IPS-15b (cell line): Measurements from ENCODE around the gene PARD3B.

ENCODE experiments used
- H3K27me3 ChIP-seq: one replicate; pipeline ENCODE4 v1.6.1; 2013; ENCODE audit warnings: low read length; ENCODE audit not compliant: control insufficient read depth, insufficient read depth
- H3K36me3 ChIP-seq: one replicate; pipeline ENCODE4 v1.6.1; 2013; ENCODE audit warnings: low read length; ENCODE audit not compliant: control insufficient read depth, insufficient read depth
- H3K4me1 ChIP-seq: one replicate; pipeline ENCODE4 v1.6.1; 2013; ENCODE audit warnings: mild to moderate bottlenecking, low read length; ENCODE audit not compliant: control insufficient read depth, insufficient read depth
- H3K4me3 ChIP-seq: one replicate; pipeline ENCODE4 v1.5.1; 2013; ENCODE audit warnings: low read depth, low read length
- H3K9ac ChIP-seq: one replicate; pipeline ENCODE4 v1.6.1; 2013; ENCODE audit warnings: low read depth, mild to moderate bottlenecking, low read length
- H3K9me3 ChIP-seq: one replicate; pipeline ENCODE4 v1.6.1; 2013; ENCODE audit warnings: mild to moderate bottlenecking, low read length; ENCODE audit not compliant: control insufficient read depth, insufficient read depth

Gene PARD3B

GRCh38 chr2:205586626-205587025 lies 1041.4 kb downstream of the PARD3B start:
- Histone ChIP-seq H3K4me1 (no peaks in the 10 kb centered on the region), H3K9ac (no peak overlapping the region), H3K9me3 (no peaks in the 10 kb centered on the region), H3K36me3 (no peaks in the 10 kb centered on the region), H3K27me3 (no peaks in the 10 kb centered on the region), H3K4me3 (no peak overlapping the region)

- H3K4me3 ChIP-seq = no peak overlapping the region
- no peaks in the 10 kb centered on the region for H3K36me3 ChIP-seq
- H3K27me3 ChIP-seq = no peaks in the 10 kb centered on the region
- H3K9me3 ChIP-seq = no peaks in the 10 kb centered on the region
- H3K4me1 ChIP-seq = no peaks in the 10 kb centered on the region
- H3K9ac ChIP-seq = no peak overlapping the region
Observed at GRCh38 chr2:205589479-205589878, 1044.2 kb downstream of the PARD3B start.

DNA sequence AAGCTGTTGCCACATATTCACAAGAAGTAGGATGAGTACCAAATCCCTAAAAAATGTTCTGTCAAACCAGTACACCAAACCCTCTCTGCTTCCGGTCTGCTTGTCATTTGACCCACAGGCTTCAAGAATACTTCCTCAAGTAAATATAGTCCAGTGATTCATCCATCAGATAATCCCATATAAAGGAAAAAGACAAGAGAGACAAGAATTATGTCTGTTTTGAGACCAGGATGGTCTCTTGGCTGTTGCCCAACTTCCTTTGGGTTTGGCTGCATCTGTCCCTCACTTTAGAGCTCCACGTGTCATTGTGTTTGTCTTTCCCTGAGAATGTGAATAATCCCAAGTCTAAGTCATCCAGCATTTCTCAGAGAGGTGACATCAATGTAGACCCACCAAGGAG lies 1045.5 kb downstream of the PARD3B start:
- H3K4me1 ChIP-seq = no peaks in the 10 kb centered on the region
- no peaks in the 10 kb centered on the region for H3K36me3 ChIP-seq
- H3K9ac ChIP-seq = no peak overlapping the region
- H3K9me3 ChIP-seq = no peaks in the 10 kb centered on the region
- H3K27me3 ChIP-seq = no peaks in the 10 kb centered on the region
- H3K4me3 ChIP-seq = no peak overlapping the region

DNA sequence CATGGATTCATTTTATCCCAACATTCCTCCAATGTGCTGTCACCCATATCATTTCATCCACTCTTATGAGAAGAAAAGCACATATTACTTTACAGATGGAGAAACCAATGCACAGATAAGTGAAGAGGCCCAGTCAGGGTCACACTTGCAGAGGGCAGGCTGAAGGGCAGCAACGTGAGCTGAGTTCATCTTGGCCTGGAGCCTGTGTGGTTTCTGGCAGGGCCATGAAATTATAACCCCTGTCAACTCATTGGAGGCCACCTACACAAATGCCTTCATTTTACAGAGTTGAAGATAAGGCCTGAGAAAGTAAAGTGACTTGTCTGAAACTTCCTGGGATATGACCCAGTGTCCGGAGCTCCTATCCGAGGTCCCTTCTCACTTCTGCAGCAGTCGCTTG lies 1048.6 kb downstream of the PARD3B start:
- Histone ChIP-seq H3K4me3 (no peak overlapping the region), H3K36me3 (no peaks in the 10 kb centered on the region), H3K27me3 (no peaks in the 10 kb centered on the region), H3K9me3 (no peaks in the 10 kb centered on the region), H3K9ac (no peak overlapping the region), H3K4me1 (no peaks in the 10 kb centered on the region)

GRCh38 chr2:205596581-205596980 lies 1051.3 kb downstream of the PARD3B start:
- H3K4me3 ChIP-seq = no peak overlapping the region
- no peaks in the 10 kb centered on the region for H3K36me3 ChIP-seq
- H3K9ac ChIP-seq = no peak overlapping the region
- no peaks in the 10 kb centered on the region for H3K9me3 ChIP-seq
- H3K27me3 ChIP-seq = no peaks in the 10 kb centered on the region
- H3K4me1 ChIP-seq = no peaks in the 10 kb centered on the region

- Histone ChIP-seq H3K9me3 (no peaks in the 10 kb centered on the region), H3K36me3 (no peaks in the 10 kb centered on the region), H3K4me3 (no peak overlapping the region), H3K9ac (no peak overlapping the region), H3K4me1 (no peaks in the 10 kb centered on the region), H3K27me3 (no peaks in the 10 kb centered on the region)
Observed at GRCh38 chr2:205605638-205606304, 1060.5 kb downstream of the PARD3B start.

GRCh38 chr2:205607146-205607545 lies 1061.9 kb downstream of the PARD3B start:
- Histone ChIP-seq H3K9ac (no peak overlapping the region), H3K9me3 (no peaks in the 10 kb centered on the region), H3K4me1 (no peaks in the 10 kb centered on the region), H3K27me3 (no peaks in the 10 kb centered on the region), H3K36me3 (no peaks in the 10 kb centered on the region), H3K4me3 (no peak overlapping the region)

DNA sequence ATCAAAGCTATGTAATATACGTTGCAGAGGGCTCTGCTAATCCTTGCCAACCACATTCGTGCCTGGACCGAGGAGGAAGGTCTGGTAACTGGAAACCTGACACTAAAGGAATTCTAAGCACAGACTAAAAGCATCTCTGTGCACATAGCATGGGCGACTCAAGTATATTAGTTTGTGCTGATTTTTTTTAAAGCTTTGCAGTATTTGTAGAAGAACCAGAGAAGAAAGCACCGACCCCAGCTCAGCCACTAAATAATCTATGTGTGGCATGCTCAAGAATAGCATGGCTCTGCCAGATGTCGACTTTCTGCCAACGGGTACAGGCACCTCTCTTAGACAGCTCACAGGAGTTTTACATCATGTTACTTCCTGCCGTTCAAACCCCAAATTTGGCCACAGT lies 1063.8 kb downstream of the PARD3B start:
- H3K36me3 ChIP-seq = no peaks in the 10 kb centered on the region
- no peaks in the 10 kb centered on the region for H3K27me3 ChIP-seq
- no peak overlapping the region for H3K4me3 ChIP-seq
- H3K9ac ChIP-seq = no peak overlapping the region
- peaks cover 5% of the 10 kb centered on the region for H3K4me1 ChIP-seq
- no peaks in the 10 kb centered on the region for H3K9me3 ChIP-seq

GRCh38 chr2:205610437-205610836 lies 1065.2 kb downstream of the PARD3B start:
- no peak overlapping the region for H3K4me3 ChIP-seq
- H3K27me3 ChIP-seq = no peaks in the 10 kb centered on the region
- no peaks in the 10 kb centered on the region for H3K9me3 ChIP-seq
- no peak overlapping the region for H3K9ac ChIP-seq
- no peaks in the 10 kb centered on the region for H3K36me3 ChIP-seq
- peaks cover 5% of the 10 kb centered on the region for H3K4me1 ChIP-seq

GRCh38 chr2:205612636-205613035 lies 1067.4 kb downstream of the PARD3B start:
- Histone ChIP-seq H3K36me3 (no peaks in the 10 kb centered on the region), H3K27me3 (no peaks in the 10 kb centered on the region), H3K9me3 (no peaks in the 10 kb centered on the region), H3K4me1 (peaks cover 5% of the 10 kb centered on the region), H3K9ac (no peak overlapping the region), H3K4me3 (no peak overlapping the region)

DNA sequence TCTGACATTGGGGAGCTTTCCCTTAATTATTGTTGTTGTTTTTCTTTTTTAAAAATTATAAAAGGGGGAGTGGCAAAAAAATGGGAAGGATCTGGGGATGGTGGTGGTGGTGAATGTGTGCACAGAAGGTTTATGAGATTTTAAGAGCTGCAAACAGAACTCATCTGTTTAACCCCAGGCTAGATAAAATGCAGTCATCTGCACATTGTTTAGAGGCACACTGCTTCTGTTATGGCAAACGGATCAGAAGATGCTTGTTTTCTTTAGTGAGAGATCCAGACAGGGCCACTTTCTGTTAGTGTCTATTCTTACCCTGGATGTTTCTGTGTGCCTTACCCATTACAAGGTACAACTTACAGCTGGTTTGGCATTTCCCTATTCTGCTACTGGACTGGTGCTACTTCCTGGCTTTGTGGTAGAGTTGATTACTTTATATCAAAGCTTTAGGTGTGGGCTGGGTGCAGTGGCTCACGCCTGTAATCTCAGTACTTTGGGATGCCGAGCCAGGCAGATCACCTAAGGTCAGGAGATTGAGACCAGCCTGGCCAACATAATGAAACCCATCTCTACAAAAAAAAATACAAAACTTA lies 1068.8 kb downstream of the PARD3B start:
- Histone ChIP-seq H3K4me3 (no peak overlapping the region), H3K4me1 (peaks cover 5% of the 10 kb centered on the region)

GRCh38 chr2:205614965-205615364 lies 1069.7 kb downstream of the PARD3B start:
- no peaks in the 10 kb centered on the region for H3K27me3 ChIP-seq
- H3K36me3 ChIP-seq = no peaks in the 10 kb centered on the region
- H3K4me1 ChIP-seq = peaks cover 5% of the 10 kb centered on the region
- H3K9ac ChIP-seq = no peak overlapping the region
- no peak overlapping the region for H3K4me3 ChIP-seq
- no peaks in the 10 kb centered on the region for H3K9me3 ChIP-seq

More for the DNA sequence above, 1068.8 kb downstream of the PARD3B start:
- no peak overlapping the region for H3K9ac ChIP-seq
- H3K36me3 ChIP-seq = no peaks in the 10 kb centered on the region
- H3K27me3 ChIP-seq = no peaks in the 10 kb centered on the region
- no peaks in the 10 kb centered on the region for H3K9me3 ChIP-seq
